Right ventricle myocardium superior (tissue), 1 donor: ENCODE measurements around the gene PNMA8B. TPM values are rescaled to one million over a fixed set of nuclear protein-coding genes. Genes with fewer than 3 reads are reported as not detected.
A peak's percentile ranks its signal among the peaks of the same experiment; 100 is the strongest.

ENCODE experiments used
- ATAC-seq: fragments of 200-7000 bp; cut with Tn5 transposase; one replicate; pipeline ENCODE4 v1.9.1; 2020; ENCODE audit warnings: mild to moderate bottlenecking; ENCODE audit not compliant: poor library complexity
- DNase-seq: peaks from one replicate; pipeline ENCODE4 v3.0.0-alpha.2; 2020
- intact Hi-C: fragments of 100-400 bp; cut with DNase I; formaldehyde crosslinking; loops from one replicate; pipeline ENCODE4 v1.11.2; 2022
- total RNA-seq: library from RNA; stranded (reverse); fragmentation: NEBNext Ultra II Directional; extraction: Animal tissue kit (Norgen Biotek cat#: 25700); gene quantifications from one replicate; pipeline ENCODE4 v1.2.1, GENCODE V29; 2021
- donor health status: DM: no; HTN: yes; CAD: no; lungs with severe emphysema.

PNMA8B gene
- total RNA-seq, 1 donor from 2014 or later = 0.65 TPM

DNA sequence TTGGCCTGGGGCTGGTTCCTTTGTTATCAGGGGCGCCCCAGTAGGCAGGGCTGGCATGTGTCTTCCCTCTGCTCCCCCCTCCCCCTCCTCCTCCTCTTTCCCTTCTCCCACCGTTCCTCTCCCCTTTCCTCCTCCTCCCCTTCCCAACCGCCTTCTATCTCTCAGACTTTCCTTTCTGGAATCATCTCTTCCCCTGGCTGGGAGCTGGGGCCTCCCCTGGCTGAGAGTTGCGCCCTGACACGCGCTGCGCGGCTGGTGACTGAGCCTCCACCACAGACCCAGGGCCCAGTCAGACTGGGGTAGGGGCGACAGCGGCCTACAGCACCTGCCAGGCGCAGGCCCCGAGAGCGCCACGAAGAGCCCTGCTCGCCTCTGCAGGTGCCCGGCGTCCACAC, 2.8 kb downstream of the PNMA8B start:
- DNase-seq (no peak), ATAC-seq (peak; percentile 6)
- intact Hi-C loops = loop anchor here (10.0 kb wide), 1 partner anchor 218 kb away; no protein-coding TSS in a partner anchor

DNA sequence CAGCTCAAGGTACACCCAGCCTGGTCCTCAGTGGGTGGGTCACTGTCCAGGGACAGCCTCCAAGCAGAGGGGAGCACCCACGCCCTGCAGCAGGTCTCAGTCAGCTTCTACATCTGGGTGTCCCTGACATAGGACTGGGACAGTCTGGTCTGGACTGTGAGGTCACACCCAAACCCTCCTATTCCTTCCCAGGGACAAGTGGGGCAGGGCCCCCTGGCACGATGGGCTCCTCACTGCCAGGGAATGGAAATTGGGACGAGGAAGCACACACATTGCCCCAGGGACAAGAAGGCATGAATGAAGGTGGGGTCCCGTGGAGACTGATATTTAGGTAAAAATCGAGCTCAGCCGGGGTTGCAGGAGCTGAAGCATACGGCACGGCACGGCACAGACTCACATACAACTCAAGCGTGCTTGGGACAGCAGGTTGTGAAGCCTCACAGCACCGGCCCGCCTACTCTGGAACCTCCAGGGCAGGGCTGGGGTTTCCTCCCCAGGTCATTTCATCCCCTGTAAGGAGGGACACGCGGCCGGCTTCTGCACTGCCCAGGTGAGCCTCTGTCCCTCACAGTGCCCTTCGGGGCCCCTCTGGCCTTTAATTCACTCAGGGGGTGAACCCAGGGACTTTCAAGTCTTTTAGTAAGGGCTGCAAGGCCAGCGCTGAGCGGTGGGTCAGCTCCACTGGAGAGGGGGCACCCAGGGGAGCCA, 3.5 kb downstream of the PNMA8B start:
- intact Hi-C loops = loop anchor here (10.0 kb wide), 1 partner anchor 217 kb away; no protein-coding TSS in a partner anchor
- DNase-seq (no peak), ATAC-seq (no peak)

DNA sequence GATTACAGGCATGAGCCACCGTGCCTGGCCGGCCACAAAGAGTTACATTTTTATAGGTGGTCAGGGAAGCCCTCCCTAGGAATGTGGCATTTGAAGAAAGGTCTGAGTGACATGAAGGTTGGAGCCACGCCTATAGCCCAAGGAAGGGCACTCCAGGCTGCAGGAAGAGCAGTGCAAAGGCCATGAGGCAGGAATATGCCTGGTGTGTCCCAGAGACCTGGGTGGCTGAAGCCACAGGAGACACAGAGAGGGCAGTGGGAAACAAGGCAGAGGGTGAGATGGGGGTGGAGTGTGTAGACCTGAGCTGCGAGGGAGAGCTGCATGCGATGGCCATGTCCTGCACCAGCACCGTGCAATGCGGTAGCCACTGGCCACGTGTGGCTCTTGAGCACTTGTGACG, 4.9 kb downstream of the PNMA8B start:
- no peak for DNase-seq
- no peak for ATAC-seq
- intact Hi-C loops = loop anchor here (10.0 kb wide), 1 partner anchor 216 kb away; no protein-coding TSS in a partner anchor

DNA sequence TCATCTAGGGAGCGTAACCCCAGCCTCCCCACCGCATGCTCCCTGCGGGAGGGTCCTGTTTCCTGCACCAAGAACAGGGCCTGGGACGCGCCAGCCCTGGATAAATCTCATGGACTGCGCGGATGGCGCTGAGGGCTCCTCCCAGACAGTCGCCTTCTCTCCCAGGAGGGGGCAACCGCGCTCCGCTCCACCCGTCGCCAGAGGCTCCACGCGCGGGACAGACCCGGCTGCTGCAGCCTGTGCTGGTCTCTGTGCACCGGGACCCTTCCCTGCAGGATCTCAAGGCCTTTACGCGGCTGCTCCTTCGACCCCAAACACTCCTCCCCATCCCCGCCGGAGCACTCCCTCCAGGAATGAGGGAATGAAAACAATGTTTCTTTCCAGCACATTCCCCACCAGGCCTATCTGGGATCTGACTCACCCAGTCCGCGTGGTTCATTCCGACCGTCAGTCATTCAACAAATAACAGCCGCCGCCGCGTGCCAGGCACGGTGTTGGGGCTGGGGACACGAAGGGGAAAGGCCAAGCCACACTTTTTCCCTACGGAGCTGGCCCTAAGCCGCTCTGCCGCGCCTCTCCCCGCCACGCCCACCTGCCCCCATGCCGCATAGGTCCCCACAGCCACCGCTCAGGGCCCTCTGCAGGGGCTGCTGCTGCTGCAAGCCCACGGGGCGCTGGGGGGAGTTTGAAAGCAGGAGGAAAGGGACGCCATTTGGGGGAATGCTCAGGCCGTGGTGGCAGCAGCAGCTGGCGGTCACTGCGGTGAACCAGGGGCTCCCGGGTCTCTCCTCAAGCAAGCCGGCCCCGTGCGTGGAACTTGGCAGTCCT, 6.0 kb downstream of the PNMA8B start:
- DNase-seq (peak; percentile 71), ATAC-seq (peak; percentile 66)
- intact Hi-C loops = loop anchor here (10.0 kb wide), 1 partner anchor 215 kb away; no protein-coding TSS in a partner anchor

DNA sequence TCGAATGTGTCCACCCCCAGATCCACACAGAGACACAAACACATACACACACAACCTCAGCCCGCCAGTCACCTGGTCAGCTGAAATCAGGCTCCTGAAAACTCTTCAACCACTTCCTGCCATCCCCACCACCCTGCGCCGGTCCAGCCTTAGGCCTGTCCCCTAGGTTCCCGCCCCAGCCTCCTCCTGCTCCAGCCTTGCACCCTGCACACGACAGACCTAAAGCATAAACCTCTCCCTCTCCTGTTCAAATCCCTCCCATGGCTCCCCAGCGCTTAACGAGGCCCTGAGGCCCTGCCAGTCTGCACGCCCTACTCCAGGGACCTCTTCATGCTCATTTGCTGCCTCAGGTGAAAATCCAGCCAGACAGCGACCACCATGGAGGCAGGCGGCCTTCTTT, 7.1 kb downstream of the PNMA8B start:
- intact Hi-C loops = loop anchor here (1.0 kb wide), 1 partner anchor 89 kb away; no protein-coding TSS in a partner anchor
- DNase-seq (no peak), ATAC-seq (no peak)

DNA sequence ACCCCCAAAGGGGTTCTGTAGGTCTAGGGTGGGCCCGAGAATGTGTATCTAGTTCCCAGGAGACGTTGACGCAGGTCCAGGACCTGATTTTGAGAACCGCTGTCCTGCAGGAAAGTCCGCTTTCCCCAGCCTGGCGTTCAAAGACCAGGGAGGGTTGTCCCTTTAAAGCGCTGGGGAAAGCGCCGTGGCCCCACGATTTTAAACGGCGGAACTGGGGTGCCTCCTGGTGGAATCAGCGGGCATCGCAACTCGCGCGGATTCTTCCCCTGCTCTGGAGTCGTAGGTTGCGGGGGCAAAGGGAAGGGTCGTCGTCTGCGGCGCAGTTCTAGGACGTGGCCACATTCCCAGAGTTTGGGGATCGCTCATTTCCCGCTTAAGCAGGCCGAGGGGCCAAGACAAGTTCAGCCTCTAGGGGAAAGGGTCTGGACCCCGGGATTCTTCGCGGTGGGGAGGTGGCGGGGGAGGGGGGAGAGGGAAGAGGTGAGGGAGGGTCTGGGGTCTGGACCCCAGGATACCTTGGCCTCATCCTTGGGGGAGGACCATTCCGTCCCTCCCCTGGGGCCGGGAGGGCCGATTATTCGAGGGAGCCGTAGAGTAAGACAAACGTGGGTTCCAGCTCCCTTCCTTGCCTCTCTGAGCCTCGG, 7.7 kb downstream of the PNMA8B start:
- DNase-seq = peak; percentile 88
- ATAC-seq = peak; percentile 86
- intact Hi-C loops = loop anchor here (1.0 kb wide), 1 partner anchor 89 kb away; no protein-coding TSS in a partner anchor

DNA sequence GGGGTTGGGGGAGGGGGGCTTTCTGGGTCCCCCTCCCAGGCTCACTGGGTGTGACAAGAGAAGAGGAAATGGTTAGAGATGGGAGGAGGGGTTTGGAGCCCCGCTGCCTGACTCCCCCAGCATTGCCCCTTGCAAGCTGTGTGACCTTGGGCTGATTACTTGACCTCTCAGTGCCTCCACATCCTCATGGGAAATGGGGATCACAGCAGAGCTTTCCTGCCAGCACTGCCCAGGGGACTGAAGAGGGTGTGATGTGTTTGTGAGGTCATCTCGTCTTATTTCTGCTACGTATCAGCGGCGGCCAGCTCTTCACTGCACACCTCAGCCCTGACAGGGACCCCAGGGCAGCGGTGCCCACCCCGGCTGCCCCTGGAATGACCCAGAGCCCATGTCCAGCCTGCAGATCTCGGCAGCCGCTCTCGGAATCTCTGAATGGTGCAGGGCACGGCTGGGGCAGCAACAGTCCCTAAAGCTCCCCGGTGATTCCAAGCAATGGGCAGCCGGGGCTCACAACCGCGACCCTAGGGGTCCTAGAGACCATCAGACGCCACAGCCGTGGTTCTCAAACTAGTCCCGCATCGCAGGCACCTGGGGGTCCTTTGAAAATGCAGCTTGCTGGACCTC, 8.4 kb downstream of the PNMA8B start:
- DNase-seq (no peak), ATAC-seq (peak; percentile 6)
- intact Hi-C loops = no loop called here

DNA sequence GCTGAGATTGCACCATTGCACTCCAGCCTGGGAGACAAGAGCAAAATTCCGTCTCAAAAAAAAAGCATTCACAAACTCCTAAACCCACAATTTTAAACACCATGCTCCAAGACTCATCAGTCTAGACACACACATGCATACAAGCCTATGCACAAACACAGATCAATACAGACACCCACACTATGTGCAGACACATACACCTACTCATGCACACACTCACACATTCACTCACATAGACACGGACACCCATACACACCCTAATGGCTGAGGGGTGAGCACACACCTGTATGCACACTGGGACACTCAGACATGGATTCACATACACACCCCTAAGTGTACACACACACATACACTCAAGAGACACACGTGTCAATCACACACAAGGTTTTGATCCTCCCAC, 9.3 kb downstream of the PNMA8B start:
- DNase-seq (no peak), ATAC-seq (no peak)
- intact Hi-C loops = no loop called here

DNA sequence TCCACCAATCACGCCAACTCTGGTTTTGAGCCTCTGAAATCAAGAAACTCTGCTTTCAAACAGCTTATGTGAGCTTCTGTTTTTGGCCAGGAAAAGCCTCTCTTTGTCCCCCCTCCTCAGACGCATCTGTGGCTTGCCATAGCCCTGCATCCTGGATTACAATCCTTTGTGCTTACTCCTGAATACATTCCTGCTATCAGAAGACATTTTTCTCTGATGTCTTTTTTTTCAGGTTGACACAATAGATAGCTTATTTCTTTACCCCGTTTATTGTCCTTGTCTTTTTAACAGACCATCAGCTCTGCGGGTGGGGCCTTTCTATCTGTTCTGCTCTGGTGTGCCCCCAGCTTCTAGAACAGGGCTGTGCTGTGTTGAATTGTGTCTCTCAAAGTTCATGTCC, 11.0 kb downstream of the PNMA8B start:
- DNase-seq = no peak
- no peak for ATAC-seq
- intact Hi-C loops = no loop called here

DNA sequence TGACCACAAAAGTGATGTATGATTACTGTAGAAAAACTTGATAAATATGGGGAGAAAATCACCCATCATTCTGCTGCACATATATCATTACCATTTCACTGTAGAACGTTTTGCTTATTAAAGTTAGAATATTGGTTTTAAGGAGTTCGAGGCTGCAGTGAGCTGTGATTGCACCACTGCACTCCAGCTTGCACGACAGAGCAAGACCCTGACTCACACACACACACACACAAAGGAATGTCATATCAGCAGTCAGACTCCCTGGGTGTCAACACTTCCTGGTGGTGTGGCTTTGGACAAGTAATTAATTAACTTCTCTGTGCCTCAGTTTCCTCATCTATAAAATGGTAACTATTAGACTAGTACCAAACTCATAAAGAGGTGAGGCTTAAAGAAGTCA, 13.0 kb downstream of the PNMA8B start:
- intact Hi-C loops = no loop called here
- DNase-seq (no peak), ATAC-seq (no peak)

DNA sequence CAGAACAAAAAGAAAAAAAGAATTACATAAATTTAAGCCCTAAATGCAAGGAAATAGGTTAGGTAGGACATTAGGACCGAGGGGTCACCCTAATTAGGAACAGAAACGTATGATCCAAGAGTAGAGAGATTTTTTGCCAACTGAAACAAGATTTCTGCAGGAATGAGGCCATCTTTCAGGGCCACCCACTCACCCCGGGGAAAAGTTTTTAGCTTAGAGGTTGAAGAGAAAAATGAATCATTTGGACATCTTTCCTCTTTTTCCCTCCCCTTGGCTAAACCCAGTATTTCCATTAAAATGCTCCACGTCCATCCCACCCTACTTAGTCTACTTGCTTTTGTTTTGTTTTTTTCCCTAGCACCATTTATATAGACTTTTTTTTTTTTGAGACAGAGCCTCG, 13.7 kb downstream of the PNMA8B start:
- DNase-seq = no peak
- peak; percentile 66 for ATAC-seq
- intact Hi-C loops = no loop called here

DNA sequence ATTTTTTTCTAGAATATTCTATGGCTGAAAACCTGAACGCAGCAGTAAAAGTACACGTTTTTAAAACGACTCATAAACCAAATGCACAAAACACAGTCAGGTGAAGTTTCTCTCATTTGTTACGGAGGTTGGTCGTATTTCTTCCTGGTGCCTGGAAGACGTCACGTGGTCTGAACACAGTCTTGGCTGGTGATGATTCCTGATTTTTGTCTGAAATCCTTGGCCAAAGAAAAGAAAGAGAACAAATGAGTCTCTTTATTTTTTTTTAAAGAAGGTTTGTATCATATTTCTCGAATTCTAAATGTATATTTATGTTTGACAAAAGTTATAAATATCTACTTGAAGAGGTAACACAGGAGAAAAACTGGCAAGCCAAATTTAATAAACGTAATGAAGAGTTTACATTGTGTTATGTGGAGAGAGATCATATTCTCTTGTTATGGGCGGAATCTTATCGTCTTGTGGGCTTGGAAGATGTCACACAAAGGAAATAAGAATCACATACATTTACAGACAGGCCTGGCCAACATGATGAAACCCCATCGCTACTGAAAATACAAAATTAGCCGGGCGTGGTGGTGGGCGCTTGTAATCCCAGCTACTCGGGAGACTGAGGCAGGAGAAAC, 14.3 kb downstream of the PNMA8B start:
- intact Hi-C loops = no loop called here
- peak; percentile 75 for ATAC-seq
- no peak for DNase-seq

DNA sequence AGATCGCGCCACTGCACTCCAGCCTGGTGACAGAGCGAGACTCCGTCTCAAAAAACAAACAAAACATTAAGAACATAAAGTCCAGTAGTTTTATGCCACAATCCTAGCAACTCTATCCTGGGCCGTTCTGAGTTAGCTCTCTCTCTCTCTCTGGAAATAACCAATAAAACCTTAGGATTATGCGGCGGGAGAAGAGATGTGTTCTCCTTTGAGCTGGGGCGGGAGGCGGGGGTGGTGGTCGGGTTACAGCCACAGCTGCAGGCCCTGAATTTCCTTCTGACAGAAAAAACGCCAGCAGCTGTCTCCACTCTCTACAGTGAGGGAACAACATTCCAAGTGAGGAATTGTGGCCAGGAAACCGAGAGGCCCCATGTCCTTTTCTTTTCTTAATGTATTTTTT, 15.3 kb downstream of the PNMA8B start:
- intact Hi-C loops = no loop called here
- ATAC-seq (peak; percentile 73), DNase-seq (no peak)

DNA sequence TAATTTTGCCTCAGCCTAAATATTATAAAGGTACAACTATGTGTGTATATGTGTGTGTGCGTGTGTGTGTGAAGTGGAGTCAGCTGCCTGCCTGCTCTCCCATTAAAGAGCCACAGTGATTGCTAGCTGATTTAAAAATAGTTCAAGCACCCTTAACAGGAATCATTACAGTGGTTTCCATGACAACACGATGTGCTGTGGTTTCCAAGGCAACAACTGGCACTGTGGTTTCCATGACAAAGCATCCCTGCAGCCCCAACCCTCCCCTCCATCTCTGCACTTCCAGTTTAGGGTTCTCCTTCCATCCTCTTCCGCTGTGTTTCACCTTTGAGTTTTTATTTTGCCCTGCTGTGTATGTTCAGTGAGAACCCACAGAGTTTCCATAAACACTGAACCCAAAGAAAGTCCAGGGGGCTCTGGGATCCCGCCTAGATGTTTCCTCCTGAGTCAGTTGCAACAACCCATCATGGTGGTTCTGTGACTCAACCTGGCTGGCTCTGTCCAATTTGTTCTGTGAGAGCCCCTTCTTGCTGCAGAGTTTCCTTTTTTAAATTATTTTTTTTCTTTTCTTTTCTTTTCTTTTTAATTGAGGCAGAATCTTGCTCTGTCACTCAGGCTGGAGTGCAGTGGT, 17.2 kb downstream of the PNMA8B start:
- no peak for ATAC-seq

DNA sequence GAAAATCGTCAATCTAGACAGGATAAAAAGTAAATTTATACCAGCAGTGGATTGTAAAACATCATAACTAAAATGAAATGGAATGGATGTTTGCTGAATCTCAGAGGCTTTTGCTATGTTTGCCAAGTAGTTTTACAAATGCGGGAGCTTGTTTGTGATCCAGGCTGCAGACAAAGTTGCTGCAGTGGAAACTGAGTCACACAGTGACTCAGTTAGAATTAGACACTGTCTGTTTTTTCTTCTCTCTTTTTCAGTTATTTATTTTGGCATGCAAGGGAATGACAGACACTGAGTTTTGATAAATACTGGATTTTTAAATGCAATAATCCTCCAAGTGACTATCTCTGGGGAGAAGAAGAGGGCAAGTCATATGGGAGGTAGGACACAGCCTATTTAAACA, 19.7 kb downstream of the PNMA8B start:
- DNase-seq (no peak), ATAC-seq (no peak)
- intact Hi-C loops = no loop called here

More for the DNA sequence above, 17.2 kb downstream of the PNMA8B start:
- intact Hi-C loops = no loop called here
- no peak for DNase-seq

DNA sequence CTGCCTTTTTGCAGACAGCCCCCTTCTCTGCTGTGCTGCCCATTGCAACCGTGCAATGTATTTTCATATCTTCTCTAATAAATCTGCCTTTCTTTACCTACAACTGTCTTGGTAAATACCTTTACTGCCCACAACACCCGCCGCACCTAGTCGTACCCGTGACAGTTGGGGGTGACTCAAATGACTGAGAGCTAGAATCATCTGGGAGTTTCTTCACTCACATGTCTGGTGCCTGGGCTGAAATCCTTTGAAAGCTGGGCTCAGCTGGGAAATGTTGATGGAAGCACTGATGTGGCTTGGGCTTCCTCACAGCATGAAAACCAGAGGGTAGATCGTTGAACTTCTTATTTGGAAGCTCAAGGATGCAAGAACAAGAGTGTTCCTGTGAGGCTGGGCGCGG, 21.5 kb downstream of the PNMA8B start:
- no peak for ATAC-seq
- DNase-seq = no peak
- intact Hi-C loops = no loop called here

DNA sequence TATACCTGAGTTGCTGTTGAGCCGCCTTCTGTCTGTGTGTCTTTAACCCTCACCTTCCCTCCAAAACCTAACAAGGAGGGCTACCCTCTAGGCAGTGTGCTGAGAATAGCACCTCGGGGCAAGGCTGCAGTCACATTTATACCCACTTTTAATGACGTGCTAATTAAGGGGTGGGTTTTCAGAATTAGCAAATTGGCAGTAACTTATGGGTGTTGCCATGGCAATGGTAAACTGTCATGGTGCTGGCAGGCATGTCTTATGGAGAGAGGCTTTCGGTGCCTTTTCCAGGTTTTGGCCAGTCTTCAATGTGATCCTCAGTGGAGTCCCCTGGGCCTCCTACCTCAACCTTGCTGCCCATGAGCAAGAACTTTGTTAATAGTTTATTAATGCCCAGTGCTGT, 23.1 kb downstream of the PNMA8B start:
- DNase-seq (no peak), ATAC-seq (no peak)
- intact Hi-C loops = no loop called here
